Measurements from ENCODE around the gene MARCHF3. TPM values are rescaled to one million over a fixed set of nuclear protein-coding genes. Genes with fewer than 3 reads are reported as not detected.
"Not testable (repeated sequence)": the region's sequence is repeated elsewhere in the genome, so short reads cannot be mapped to it uniquely, and the experiment has no call there.

Gene MARCHF3
- total RNA-seq, 4 donors from 2014 or later, result 6.2 to 11.9 (median 8.1) TPM

DNA sequence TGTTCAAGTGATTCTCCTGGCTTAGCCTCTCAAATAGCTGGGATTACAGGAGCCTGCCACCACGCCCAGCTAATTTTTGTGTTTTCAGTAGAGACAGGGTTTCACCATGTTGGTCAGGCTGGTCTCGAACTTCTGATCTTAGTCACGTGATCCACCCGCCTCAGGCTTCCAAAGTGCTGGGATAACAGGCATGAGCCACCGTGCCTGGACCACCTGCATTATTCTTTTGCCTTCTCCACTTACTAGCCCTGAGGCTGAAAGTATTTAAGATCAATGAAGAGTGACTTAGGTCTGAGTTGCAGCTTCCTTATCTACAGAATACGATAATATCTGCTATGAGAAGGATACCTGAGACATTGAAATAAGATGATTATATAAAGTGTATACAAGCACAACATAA is 129.6 kb downstream of the MARCHF3 start:
- Histone ChIP-seq H3K27me3 (no peaks in the 10 kb centered on the region), H3K4me1 (no peaks in the 10 kb centered on the region), H3K9me3 (no peaks in the 10 kb centered on the region), H3K36me3 (no peaks in the 10 kb centered on the region), H3K27ac (no peak overlapping the region), H3K4me3 (no peak overlapping the region)
- no peak for DNase-seq
- intact Hi-C loops (cut with DNase I; ENCODE audit: low total_unique reads), result no loop called here
- TF ChIP-seq, protein P1, sequence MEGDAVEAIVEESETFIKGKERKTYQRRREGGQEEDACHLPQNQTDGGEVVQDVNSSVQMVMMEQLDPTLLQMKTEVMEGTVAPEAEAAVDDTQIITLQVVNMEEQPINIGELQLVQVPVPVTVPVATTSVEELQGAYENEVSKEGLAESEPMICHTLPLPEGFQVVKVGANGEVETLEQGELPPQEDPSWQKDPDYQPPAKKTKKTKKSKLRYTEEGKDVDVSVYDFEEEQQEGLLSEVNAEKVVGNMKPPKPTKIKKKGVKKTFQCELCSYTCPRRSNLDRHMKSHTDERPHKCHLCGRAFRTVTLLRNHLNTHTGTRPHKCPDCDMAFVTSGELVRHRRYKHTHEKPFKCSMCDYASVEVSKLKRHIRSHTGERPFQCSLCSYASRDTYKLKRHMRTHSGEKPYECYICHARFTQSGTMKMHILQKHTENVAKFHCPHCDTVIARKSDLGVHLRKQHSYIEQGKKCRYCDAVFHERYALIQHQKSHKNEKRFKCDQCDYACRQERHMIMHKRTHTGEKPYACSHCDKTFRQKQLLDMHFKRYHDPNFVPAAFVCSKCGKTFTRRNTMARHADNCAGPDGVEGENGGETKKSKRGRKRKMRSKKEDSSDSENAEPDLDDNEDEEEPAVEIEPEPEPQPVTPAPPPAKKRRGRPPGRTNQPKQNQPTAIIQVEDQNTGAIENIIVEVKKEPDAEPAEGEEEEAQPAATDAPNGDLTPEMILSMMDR (IDR thresholded peaks at IDR 0.05), result no peak
- no peak for TF ChIP-seq POLR2A (IDR thresholded peaks at IDR 0.05)

DNA sequence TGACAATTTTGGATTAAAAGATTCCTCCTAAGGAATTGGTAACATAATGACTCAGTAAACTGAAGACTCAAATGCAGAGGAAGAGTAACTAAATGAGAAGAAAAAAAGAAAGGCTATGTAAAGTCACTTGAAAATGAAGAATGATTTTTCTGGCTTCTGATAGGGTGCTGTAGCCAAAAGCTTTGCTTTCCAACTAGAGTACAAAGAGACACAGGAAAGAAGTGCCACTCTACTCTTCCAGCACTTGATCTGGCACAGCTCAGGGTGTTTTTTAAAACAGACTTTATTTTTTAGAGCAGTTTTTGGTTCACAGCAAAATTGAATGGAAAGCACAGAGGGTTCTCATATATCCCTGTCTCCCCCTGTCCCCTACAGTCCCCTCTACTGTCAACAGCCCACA is 130.9 kb downstream of the MARCHF3 start:
- Histone ChIP-seq H3K27ac (no peak overlapping the region), H3K4me3 (no peak overlapping the region), H3K27me3 (no peaks in the 10 kb centered on the region), H3K36me3 (no peaks in the 10 kb centered on the region), H3K4me1 (no peaks in the 10 kb centered on the region), H3K9me3 (no peaks in the 10 kb centered on the region)
- DNase-seq, result no peak
- no peak for TF ChIP-seq POLR2A (IDR thresholded peaks at IDR 0.05)
- TF ChIP-seq, protein P1 (IDR thresholded peaks at IDR 0.05), result no peak
- intact Hi-C loops (cut with DNase I; ENCODE audit: low total_unique reads), result no loop called here

DNA sequence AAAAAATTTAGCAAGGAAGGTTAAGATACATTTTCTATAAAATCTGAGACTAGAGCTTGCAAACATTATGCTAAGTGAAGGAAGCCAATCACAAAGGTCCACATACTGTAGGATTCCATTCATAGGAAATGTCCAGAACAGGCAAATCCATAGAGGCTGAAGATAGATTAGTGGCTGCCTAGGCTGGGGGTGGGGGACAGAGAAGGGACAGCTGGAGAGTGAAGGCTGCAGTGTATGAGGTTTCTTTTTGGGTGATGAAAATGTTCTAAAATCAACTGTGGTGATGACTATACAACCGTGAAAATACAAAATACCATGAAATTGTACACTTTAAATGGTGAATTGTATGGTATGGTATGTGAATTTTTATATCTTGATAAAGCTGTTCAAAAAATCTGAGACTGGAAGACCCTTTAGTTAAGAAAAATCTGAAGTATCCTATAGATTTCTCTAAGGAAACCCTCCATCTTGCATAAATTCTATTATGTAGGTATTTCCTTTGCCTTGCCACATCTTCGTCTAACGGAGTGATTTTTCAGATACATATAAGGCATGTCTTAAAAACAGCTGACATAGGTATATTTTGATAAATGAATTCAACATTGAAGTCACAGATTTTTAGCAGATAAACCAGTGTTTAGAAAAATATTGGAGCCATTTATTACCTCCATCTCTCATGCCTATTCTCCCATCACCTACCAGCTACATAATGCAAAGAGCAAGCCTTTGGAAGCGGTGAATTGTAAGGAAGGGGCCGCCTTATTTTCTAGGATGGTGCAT is 132.3 kb downstream of the MARCHF3 start:
- H3K4me3 ChIP-seq, result no peak overlapping the region
- intact Hi-C loops (cut with DNase I; ENCODE audit: low total_unique reads), result no loop called here
- H3K36me3 ChIP-seq, result no peaks in the 10 kb centered on the region
- no peaks in the 10 kb centered on the region for H3K27me3 ChIP-seq
- no peak for DNase-seq
- H3K9me3 ChIP-seq, result no peaks in the 10 kb centered on the region
- H3K27ac ChIP-seq, result no peak overlapping the region
- no peaks in the 10 kb centered on the region for H3K4me1 ChIP-seq
- TF ChIP-seq, protein P1 (IDR thresholded peaks at IDR 0.05), result no peak
- TF ChIP-seq POLR2A (IDR thresholded peaks at IDR 0.05), result no peak

DNA sequence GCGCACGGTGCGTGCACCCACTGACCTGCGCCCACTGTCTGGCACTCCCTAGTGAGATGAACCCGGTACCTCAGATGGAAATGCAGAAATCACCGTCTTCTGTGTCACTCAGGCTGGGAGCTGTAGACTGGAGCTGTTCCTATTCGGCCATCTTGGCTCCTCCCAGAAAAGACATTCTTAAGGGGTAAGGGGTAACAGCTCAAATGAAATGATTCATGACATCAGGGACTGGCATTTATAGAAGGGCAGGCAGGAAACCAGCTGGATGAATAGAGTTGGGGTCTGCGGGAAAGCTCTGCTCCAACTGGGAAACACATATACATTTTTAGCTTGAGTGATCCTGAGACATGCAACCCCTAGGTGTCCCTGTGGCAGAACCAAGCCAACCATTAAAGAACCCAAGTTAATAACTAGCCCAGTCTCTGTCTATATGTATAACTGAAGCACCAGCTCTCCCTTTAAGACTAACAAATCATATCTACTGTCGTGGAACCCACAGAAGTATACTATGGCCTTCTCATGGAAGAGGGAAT is 134.1 kb downstream of the MARCHF3 start:
- no peak for TF ChIP-seq POLR2A (IDR thresholded peaks at IDR 0.05)
- TF ChIP-seq, protein P1 (IDR thresholded peaks at IDR 0.05), result no peak
- no peak overlapping the region for H3K4me3 ChIP-seq
- DNase-seq, result no peak
- H3K27me3 ChIP-seq, result no peaks in the 10 kb centered on the region
- H3K4me1 ChIP-seq, result no peaks in the 10 kb centered on the region
- intact Hi-C loops (cut with DNase I; ENCODE audit: low total_unique reads), result no loop called here
- H3K27ac ChIP-seq, result no peak overlapping the region
- no peaks in the 10 kb centered on the region for H3K36me3 ChIP-seq
- H3K9me3 ChIP-seq, result no peaks in the 10 kb centered on the region

DNA sequence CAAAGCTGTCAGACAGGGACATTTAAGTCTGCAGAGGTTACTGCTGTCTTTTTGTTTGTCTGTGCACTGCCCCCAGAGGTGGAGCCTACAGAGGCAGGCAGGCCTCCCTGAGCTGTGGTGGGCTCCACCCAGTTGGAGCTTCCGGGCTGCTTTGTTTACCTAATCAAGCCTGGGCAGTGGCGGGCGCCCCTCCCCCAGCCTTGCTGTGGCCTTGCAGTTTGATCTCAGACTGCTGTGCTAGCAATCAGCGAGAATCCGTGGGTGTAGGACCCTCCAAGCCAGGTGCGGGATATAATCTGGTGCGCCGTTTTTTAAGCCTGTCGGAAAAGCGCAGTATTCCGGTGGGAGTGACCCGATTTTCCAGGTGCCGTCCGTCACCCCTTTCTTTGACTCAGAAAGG is 134.6 kb downstream of the MARCHF3 start:
- H3K9me3 ChIP-seq; H3K4me1 ChIP-seq; H3K4me3 ChIP-seq; H3K27ac ChIP-seq; H3K27me3 ChIP-seq; DNase-seq; intact Hi-C loops (cut with DNase I; ENCODE audit: low total_unique reads); H3K36me3 ChIP-seq: not testable (repeated sequence)

DNA sequence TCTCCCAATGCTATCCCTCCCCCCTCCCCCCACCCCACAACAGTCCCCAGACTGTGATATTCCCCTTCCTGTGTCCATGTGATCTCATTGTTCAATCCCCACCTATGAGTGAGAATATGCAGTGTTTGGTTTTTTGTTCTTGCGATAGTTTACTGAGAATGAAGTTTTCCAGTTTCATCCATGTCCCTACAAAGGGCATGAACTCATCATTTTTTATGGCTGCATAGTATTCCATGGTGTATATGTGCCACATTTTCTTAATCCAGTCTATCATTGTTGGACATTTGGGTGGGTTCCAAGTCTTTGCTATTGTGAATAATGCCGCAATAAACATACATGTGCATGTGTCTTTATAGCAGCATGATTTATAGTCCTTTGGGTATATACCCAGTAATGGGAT is 139.9 kb downstream of the MARCHF3 start:
- H3K4me3 ChIP-seq; intact Hi-C loops (cut with DNase I; ENCODE audit: low total_unique reads); DNase-seq; H3K27me3 ChIP-seq; H3K9me3 ChIP-seq; H3K4me1 ChIP-seq; H3K36me3 ChIP-seq; H3K27ac ChIP-seq: not testable (repeated sequence)
